ENCODE data around the gene MEGF8. TPM values are rescaled to one million over a fixed set of nuclear protein-coding genes. Genes with fewer than 3 reads are reported as not detected.

The MEGF8 gene
- total and polyA plus RNA-seq, 2 donors (not counting 3 experiments of a cell fraction or from before 2014, with no cell fraction given), result 20.6 to 39.6 TPM

DNA sequence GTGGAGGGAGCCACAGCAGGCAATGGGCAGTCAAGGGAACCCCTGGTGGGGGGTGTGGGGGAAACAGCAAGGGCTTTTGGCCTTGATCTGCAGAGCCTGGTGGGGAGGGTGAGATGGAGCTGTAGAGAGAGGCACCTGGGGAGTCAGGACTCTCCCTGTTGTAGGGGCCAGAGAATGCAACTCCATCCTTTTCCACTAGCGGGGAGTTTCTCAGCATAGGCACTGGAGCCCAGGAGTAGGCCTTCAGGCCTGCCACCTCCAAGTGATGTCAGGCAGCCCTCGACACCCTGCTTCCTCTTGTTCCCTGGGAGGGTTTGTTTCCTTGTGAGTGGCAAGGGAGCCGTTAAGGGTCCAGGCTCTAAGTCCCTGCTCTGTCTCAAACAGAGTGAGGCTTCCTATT lies 25.0 kb downstream of the MEGF8 start:
- POLR2A ChIA-PET, result no interaction called here
- H3K9ac ChIP-seq (replicated peaks; ENCODE audit: extremely low read depth, insufficient read depth, low read length), result no peak overlapping the region
- no peak for FAIRE-seq
- no peaks in the 10 kb centered on the region for H3K27me3 ChIP-seq (ENCODE audit: control insufficient read depth in 2 of 2, insufficient read depth in 2 of 2, low read length in 2 of 2)
- H4K20me1 ChIP-seq (replicated peaks; ENCODE audit: control insufficient read depth, extremely low read depth, insufficient read depth, low read length), result no peaks in the 10 kb centered on the region
- TF ChIP-seq, protein P1, sequence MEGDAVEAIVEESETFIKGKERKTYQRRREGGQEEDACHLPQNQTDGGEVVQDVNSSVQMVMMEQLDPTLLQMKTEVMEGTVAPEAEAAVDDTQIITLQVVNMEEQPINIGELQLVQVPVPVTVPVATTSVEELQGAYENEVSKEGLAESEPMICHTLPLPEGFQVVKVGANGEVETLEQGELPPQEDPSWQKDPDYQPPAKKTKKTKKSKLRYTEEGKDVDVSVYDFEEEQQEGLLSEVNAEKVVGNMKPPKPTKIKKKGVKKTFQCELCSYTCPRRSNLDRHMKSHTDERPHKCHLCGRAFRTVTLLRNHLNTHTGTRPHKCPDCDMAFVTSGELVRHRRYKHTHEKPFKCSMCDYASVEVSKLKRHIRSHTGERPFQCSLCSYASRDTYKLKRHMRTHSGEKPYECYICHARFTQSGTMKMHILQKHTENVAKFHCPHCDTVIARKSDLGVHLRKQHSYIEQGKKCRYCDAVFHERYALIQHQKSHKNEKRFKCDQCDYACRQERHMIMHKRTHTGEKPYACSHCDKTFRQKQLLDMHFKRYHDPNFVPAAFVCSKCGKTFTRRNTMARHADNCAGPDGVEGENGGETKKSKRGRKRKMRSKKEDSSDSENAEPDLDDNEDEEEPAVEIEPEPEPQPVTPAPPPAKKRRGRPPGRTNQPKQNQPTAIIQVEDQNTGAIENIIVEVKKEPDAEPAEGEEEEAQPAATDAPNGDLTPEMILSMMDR (IDR thresholded peaks at IDR 0.05; ENCODE audit: extremely low read depth in 1 of 2, insufficient read depth in 1 of 2, low read depth in 1 of 2, low read length in 2 of 2), result no peak
- CTCF ChIA-PET, result no interaction called here
- no peaks in the 10 kb centered on the region for H3K79me2 ChIP-seq (ENCODE audit: control insufficient read depth, insufficient read depth, low read length)
- no peak overlapping the region for H3K4me3 ChIP-seq (replicated peaks in 1 of 3; ENCODE audit: insufficient read depth in 1 of 3, low read depth in 1 of 3, low read length in 3 of 3)
- intact Hi-C loops (cut with micrococcal nuclease) (no loop called here), dilution Hi-C loops (cut with MboI; ENCODE audit: extremely low pct_ligation_motif_present, low sequenced_read_pairs) (no loop called here)
- no peak overlapping the region for H2AFZ ChIP-seq (ENCODE audit: low read depth, low read length)
- H3K27ac ChIP-seq (ENCODE audit: insufficient read depth, low read depth, low read length), result no peak overlapping the region
- H3K4me2 ChIP-seq (ENCODE audit: insufficient read depth, low read length), result no peak overlapping the region
- no peak for DNase-seq (ENCODE audit: low read depth, low spot score)
- peaks cover 0 to 14% of the 10 kb centered on the region in 2 experiments for H3K36me3 ChIP-seq (ENCODE audit: control insufficient read depth in 2 of 2, extremely low read depth in 1 of 2, insufficient read depth in 2 of 2, low read length in 2 of 2)
- H3K4me1 ChIP-seq (ENCODE audit: control insufficient read depth, extremely low read depth, insufficient read depth, low read length), result no peaks in the 10 kb centered on the region
- H3K9me3 ChIP-seq (replicated peaks; ENCODE audit: control insufficient read depth, insufficient read depth, low read length), result no peaks in the 10 kb centered on the region
- BruUV-seq (replicated peaks), result no TSS peak
- H3K9me1 ChIP-seq (replicated peaks; ENCODE audit: control insufficient read depth, extremely low read depth, insufficient read depth, low read length), result no peaks in the 10 kb centered on the region

- dilution Hi-C loops (cut with MboI; ENCODE audit: extremely low pct_ligation_motif_present, low sequenced_read_pairs), result no loop called here
- ChIA-PET POLR2A (no interaction called here), CTCF (no interaction called here)
- DNase-seq (ENCODE audit: low read depth, low spot score) (no peak), FAIRE-seq (no peak)
- no peaks in the 10 kb centered on the region for H3K27me3 ChIP-seq (ENCODE audit: control insufficient read depth in 2 of 2, insufficient read depth in 2 of 2, low read length in 2 of 2)
- H3K79me2 ChIP-seq (ENCODE audit: control insufficient read depth, insufficient read depth, low read length), result no peaks in the 10 kb centered on the region
- peaks cover 0 to 18% of the 10 kb centered on the region in 2 experiments for H3K36me3 ChIP-seq (ENCODE audit: control insufficient read depth in 2 of 2, extremely low read depth in 1 of 2, insufficient read depth in 2 of 2, low read length in 2 of 2)
- no peaks in the 10 kb centered on the region for H3K4me1 ChIP-seq (ENCODE audit: control insufficient read depth, extremely low read depth, insufficient read depth, low read length)
- H4K20me1 ChIP-seq (replicated peaks; ENCODE audit: control insufficient read depth, extremely low read depth, insufficient read depth, low read length), result no peaks in the 10 kb centered on the region
- no peaks in the 10 kb centered on the region for H3K9me1 ChIP-seq (replicated peaks; ENCODE audit: control insufficient read depth, extremely low read depth, insufficient read depth, low read length)
- no peak overlapping the region for H3K9ac ChIP-seq (replicated peaks; ENCODE audit: extremely low read depth, insufficient read depth, low read length)
- no peak overlapping the region for H3K4me2 ChIP-seq (ENCODE audit: insufficient read depth, low read length)
- H3K4me3 ChIP-seq (replicated peaks in 1 of 3; ENCODE audit: insufficient read depth in 1 of 3, low read depth in 1 of 3, low read length in 3 of 3), result no peak overlapping the region
- TF ChIP-seq POLR2A (IDR thresholded peaks at IDR 0.05; ENCODE audit: low read depth, low read length), result no peak
- no peak for TF ChIP-seq POLR2AphosphoS5 (IDR thresholded peaks at IDR 0.05; ENCODE audit: insufficient read depth, low read depth, low read length)
- TF ChIP-seq EZH2 (IDR thresholded peaks at IDR 0.05; ENCODE audit: borderline replicate concordance, low read depth, low read length, severe bottlenecking), result no peak
- TF ChIP-seq, protein P2, sequence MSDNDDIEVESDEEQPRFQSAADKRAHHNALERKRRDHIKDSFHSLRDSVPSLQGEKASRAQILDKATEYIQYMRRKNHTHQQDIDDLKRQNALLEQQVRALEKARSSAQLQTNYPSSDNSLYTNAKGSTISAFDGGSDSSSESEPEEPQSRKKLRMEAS (IDR thresholded peaks at IDR 0.05; ENCODE audit: insufficient read depth, insufficient read length), result no peak
- TF ChIP-seq FOS (IDR thresholded peaks at IDR 0.05; ENCODE audit: borderline replicate concordance, insufficient read depth, low read length), result no peak
- TF ChIP-seq GATA2 (IDR thresholded peaks at IDR 0.05; ENCODE audit: insufficient read depth, insufficient read length, low read depth, low read length), result no peak
- TF ChIP-seq JUN (IDR thresholded peaks at IDR 0.05; ENCODE audit: borderline replicate concordance, insufficient read depth, insufficient read length, low read depth), result no peak
- TF ChIP-seq, protein P1 (IDR thresholded peaks at IDR 0.05; ENCODE audit: extremely low read depth in 1 of 2, insufficient read depth in 1 of 2, low read depth in 1 of 2, low read length in 2 of 2), result no peak
- no peak for TF ChIP-seq MYC (IDR thresholded peaks at IDR 0.05; ENCODE audit: low read depth, low read length)
- H3K9me3 ChIP-seq (replicated peaks; ENCODE audit: control insufficient read depth, insufficient read depth, low read length), result no peaks in the 10 kb centered on the region
- intact Hi-C loops (cut with micrococcal nuclease), result no loop called here
- H3K27ac ChIP-seq (ENCODE audit: insufficient read depth, low read depth, low read length), result no peak overlapping the region
- BruUV-seq (replicated peaks), result no TSS peak
- no peak overlapping the region for H2AFZ ChIP-seq (ENCODE audit: low read depth, low read length)
These were observed 25.8 kb downstream of the MEGF8 start for GRCh38 chr19:42351079-42351735.

All from endothelial cell of umbilical vein (primary cell).